K562 (cell line): ENCODE measurements around the gene NOCT.

Experiments
- EZH2 ChIP-seq: IDR thresholded peaks from 2 replicates; pipeline ENCODE4 v1.6.1; 2012; ENCODE audit warnings: low read depth, mild to moderate bottlenecking, inconsistent platforms, low read length, borderline replicate concordance
- KLF10 ChIP-seq: fragments of 250-450 bp; sonication (Bioruptor Pico); IDR thresholded peaks from 2 replicates; pipeline ENCODE4 v1.6.1; 2021; ENCODE audit warnings: matching md5 sums
- MTA3 ChIP-seq: fragments of 450-650 bp; formaldehyde crosslinking; IDR thresholded peaks from 2 replicates; pipeline ENCODE4 v1.6.1; 2017; ENCODE audit warnings: mild to moderate bottlenecking, borderline replicate concordance
- POLR2AphosphoS5 ChIP-seq: IDR thresholded peaks from 2 replicates; pipeline ENCODE4 v1.6.1; 2011; ENCODE audit warnings: mild to moderate bottlenecking, low read depth, low read length, moderate library complexity; ENCODE audit not compliant: control insufficient read depth, insufficient read depth
- RNF2 ChIP-seq: sonication (generic); IDR thresholded peaks from 2 replicates; pipeline ENCODE4 v1.6.1; 2016
- SP1 ChIP-seq: sonication (generic); formaldehyde crosslinking; IDR thresholded peaks from 2 replicates; pipeline ENCODE4 v1.8.1; 2022; ENCODE audit warnings: mild to moderate bottlenecking, missing genetic modification reagents
- TF ChIP-seq, protein P1 (sequence below), 3 experiments: IDR thresholded peaks in 2 of 3; conservative IDR thresholded peaks in 1 of 3; 2 replicates each; pipeline ENCODE4 v1.5.1; 2011 to 2012; ENCODE audit warnings: low read length in 3 of 3, mild to moderate bottlenecking in 3 of 3, control low read depth in 2 of 3, improper control_type of control experiment in 1 of 3, inconsistent platforms in 1 of 3, low read depth in 1 of 3, mixed read lengths in 1 of 3, moderate library complexity in 1 of 3; ENCODE audit not compliant: insufficient read depth in 2 of 3
- TF ChIP-seq, protein P2 (sequence below), 2 experiments: IDR thresholded peaks; 2 replicates each; pipeline ENCODE4 v1.6.1; 2012; ENCODE audit warnings: improper control_type of control experiment in 2 of 2, low read depth in 2 of 2, low read length in 2 of 2, borderline replicate concordance in 1 of 2
- TF ChIP-seq, protein P3 (sequence below): fragments of 150-350 bp; conservative IDR thresholded peaks from 2 replicates; pipeline ENCODE4 v1.6.1; 2014; ENCODE audit warnings: low read length

DNA sequence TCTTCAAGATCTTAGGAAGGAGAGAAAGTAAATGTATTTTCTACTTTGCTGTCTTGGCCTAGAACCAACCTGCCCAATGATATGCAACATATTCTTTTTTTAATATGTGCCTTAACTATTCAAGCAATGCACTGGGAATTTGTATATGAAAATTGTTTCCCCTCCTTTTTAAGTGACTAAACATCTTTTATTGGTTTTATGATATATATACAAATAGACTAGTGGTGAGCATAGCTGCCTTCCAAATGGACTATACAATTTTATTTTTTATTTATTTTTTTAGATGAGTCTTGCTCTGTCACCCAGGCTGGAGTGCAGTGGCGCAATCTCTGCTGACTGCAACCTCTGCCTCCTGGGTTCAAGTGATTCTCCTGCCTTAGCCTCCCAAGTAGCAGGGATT, 10.3 kb downstream of the NOCT start:
- no peak for TF ChIP-seq SP1 (CRISPR knock-in tag)
- TF ChIP-seq, protein P1, sequence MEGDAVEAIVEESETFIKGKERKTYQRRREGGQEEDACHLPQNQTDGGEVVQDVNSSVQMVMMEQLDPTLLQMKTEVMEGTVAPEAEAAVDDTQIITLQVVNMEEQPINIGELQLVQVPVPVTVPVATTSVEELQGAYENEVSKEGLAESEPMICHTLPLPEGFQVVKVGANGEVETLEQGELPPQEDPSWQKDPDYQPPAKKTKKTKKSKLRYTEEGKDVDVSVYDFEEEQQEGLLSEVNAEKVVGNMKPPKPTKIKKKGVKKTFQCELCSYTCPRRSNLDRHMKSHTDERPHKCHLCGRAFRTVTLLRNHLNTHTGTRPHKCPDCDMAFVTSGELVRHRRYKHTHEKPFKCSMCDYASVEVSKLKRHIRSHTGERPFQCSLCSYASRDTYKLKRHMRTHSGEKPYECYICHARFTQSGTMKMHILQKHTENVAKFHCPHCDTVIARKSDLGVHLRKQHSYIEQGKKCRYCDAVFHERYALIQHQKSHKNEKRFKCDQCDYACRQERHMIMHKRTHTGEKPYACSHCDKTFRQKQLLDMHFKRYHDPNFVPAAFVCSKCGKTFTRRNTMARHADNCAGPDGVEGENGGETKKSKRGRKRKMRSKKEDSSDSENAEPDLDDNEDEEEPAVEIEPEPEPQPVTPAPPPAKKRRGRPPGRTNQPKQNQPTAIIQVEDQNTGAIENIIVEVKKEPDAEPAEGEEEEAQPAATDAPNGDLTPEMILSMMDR (IDR thresholded peaks at IDR 0.05 in 2 of 3, conservative IDR thresholded peaks at IDR 0.05 in 1 of 3; ENCODE audit: insufficient read depth in 2 of 3, low read depth in 1 of 3, low read length in 3 of 3): no peak
- TF ChIP-seq, protein P2, sequence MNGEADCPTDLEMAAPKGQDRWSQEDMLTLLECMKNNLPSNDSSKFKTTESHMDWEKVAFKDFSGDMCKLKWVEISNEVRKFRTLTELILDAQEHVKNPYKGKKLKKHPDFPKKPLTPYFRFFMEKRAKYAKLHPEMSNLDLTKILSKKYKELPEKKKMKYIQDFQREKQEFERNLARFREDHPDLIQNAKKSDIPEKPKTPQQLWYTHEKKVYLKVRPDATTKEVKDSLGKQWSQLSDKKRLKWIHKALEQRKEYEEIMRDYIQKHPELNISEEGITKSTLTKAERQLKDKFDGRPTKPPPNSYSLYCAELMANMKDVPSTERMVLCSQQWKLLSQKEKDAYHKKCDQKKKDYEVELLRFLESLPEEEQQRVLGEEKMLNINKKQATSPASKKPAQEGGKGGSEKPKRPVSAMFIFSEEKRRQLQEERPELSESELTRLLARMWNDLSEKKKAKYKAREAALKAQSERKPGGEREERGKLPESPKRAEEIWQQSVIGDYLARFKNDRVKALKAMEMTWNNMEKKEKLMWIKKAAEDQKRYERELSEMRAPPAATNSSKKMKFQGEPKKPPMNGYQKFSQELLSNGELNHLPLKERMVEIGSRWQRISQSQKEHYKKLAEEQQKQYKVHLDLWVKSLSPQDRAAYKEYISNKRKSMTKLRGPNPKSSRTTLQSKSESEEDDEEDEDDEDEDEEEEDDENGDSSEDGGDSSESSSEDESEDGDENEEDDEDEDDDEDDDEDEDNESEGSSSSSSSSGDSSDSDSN (IDR thresholded peaks at IDR 0.05; ENCODE audit: borderline replicate concordance in 1 of 2, low read depth in 2 of 2, low read length in 2 of 2): no peak
- no peak for TF ChIP-seq KLF10 (CRISPR knock-in tag)
- no peak for TF ChIP-seq POLR2AphosphoS5
- TF ChIP-seq, protein P3, sequence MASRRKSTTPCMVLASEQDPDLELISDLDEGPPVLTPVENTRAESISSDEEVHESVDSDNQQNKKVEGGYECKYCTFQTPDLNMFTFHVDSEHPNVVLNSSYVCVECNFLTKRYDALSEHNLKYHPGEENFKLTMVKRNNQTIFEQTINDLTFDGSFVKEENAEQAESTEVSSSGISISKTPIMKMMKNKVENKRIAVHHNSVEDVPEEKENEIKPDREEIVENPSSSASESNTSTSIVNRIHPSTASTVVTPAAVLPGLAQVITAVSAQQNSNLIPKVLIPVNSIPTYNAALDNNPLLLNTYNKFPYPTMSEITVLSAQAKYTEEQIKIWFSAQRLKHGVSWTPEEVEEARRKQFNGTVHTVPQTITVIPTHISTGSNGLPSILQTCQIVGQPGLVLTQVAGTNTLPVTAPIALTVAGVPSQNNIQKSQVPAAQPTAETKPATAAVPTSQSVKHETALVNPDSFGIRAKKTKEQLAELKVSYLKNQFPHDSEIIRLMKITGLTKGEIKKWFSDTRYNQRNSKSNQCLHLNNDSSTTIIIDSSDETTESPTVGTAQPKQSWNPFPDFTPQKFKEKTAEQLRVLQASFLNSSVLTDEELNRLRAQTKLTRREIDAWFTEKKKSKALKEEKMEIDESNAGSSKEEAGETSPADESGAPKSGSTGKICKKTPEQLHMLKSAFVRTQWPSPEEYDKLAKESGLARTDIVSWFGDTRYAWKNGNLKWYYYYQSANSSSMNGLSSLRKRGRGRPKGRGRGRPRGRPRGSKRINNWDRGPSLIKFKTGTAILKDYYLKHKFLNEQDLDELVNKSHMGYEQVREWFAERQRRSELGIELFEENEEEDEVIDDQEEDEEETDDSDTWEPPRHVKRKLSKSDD: no peak
- no peak for TF ChIP-seq MTA3
- TF ChIP-seq EZH2: no peak
- no peak for TF ChIP-seq RNF2
